Mammary epithelial cell (primary cell): Measurements from ENCODE around the gene DENND4B.

Experiments
- CTCF ChIP-seq, 2 donors: IDR thresholded peaks in 1 of 2; conservative IDR thresholded peaks in 1 of 2; 2 replicates each; pipeline ENCODE4 v1.5.1; 2011 to 2012; ENCODE audit warnings: inconsistent platforms in 2 of 2, low read length in 2 of 2, mild to moderate bottlenecking in 2 of 2, control low read depth in 1 of 2, low read depth in 1 of 2; ENCODE audit not compliant: insufficient read depth in 1 of 2; ENCODE audit errors: extremely low read depth in 1 of 2
- EZH2 ChIP-seq: IDR thresholded peaks from 2 replicates; pipeline ENCODE4 v1.6.1; 2012; ENCODE audit warnings: low read length, inconsistent platforms, borderline replicate concordance

GRCh38 chr1:153880024-153880423, 66.5 kb downstream of the DENND4B start:
- no peak for TF ChIP-seq CTCF (conservative IDR thresholded peaks at IDR 0.05 in 1 of 2, IDR thresholded peaks at IDR 0.05 in 1 of 2; ENCODE audit: extremely low read depth in 1 of 2, insufficient read depth in 1 of 2, low read depth in 1 of 2, low read length in 2 of 2)
- no peak for TF ChIP-seq EZH2
